Activated T-cell treated with anti-CD3 and anti-CD28 coated beads for 4 hours (primary cell): Measurements from ENCODE around the gene MYDGF.
"Not testable (repeated sequence)": the region's sequence is repeated elsewhere in the genome, so short reads cannot be mapped to it uniquely, and the experiment has no call there.

Source experiments
- DNase-seq: peaks from one replicate; pipeline ENCODE4 v3.0.0-alpha.2; 2020

The MYDGF gene

GRCh38 chr19:4699826-4700692, 29.9 kb upstream of the MYDGF start:
- DNase-seq, result no peak

- no peak for DNase-seq
These were observed 27.2 kb upstream of the MYDGF start for GRCh38 chr19:4697304-4697703.

GRCh38 chr19:4695224-4695731, 25.1 kb upstream of the MYDGF start:
- DNase-seq, result no peak

- no peak for DNase-seq
These were observed 24.3 kb upstream of the MYDGF start for GRCh38 chr19:4694211-4694987.

- DNase-seq, result no peak
These were observed 23.5 kb upstream of the MYDGF start for GRCh38 chr19:4693471-4694121.

- no peak for DNase-seq
These were observed 22.9 kb upstream of the MYDGF start for GRCh38 chr19:4693078-4693350.

- DNase-seq, result no peak
These were observed 22.3 kb upstream of the MYDGF start for GRCh38 chr19:4692251-4693077.

GRCh38 chr19:4691373-4691772, 21.2 kb upstream of the MYDGF start:
- no peak for DNase-seq

GRCh38 chr19:4690361-4690760, 20.2 kb upstream of the MYDGF start:
- DNase-seq, result no peak

- DNase-seq, result no peak
These were observed 19.3 kb upstream of the MYDGF start for GRCh38 chr19:4689403-4689802.

- no peak for DNase-seq
These were observed 18.4 kb upstream of the MYDGF start for GRCh38 chr19:4688587-4688986.

- no peak for DNase-seq
These were observed 17.3 kb upstream of the MYDGF start for GRCh38 chr19:4687396-4687795.

- DNase-seq, result no peak
These were observed 16.6 kb upstream of the MYDGF start for GRCh38 chr19:4686700-4687099.

- no peak for DNase-seq
These were observed 14.4 kb upstream of the MYDGF start for GRCh38 chr19:4684312-4685095.

- no peak for DNase-seq
These were observed 12.5 kb upstream of the MYDGF start for GRCh38 chr19:4682417-4683200.

GRCh38 chr19:4680021-4680420, 9.9 kb upstream of the MYDGF start:
- DNase-seq, result not testable (repeated sequence)

- DNase-seq, result no peak
These were observed 9.0 kb upstream of the MYDGF start for GRCh38 chr19:4678881-4679790.

GRCh38 chr19:4676955-4677731, 7.0 kb upstream of the MYDGF start:
- no peak for DNase-seq

GRCh38 chr19:4675346-4675745, 5.2 kb upstream of the MYDGF start:
- no peak for DNase-seq
